NCI-H345 (cell line): Measurements from ENCODE around the gene OSBPL10.

Experiments
- DNase-seq: peaks from one replicate; lab custom pipeline; 2025; lab: John Stamatoyannopoulos, UW

The OSBPL10 gene

GRCh38 chr3:31614162-31614921 lies 366.7 kb downstream of the OSBPL10 start:
- peak; percentile 9 for DNase-seq

DNA sequence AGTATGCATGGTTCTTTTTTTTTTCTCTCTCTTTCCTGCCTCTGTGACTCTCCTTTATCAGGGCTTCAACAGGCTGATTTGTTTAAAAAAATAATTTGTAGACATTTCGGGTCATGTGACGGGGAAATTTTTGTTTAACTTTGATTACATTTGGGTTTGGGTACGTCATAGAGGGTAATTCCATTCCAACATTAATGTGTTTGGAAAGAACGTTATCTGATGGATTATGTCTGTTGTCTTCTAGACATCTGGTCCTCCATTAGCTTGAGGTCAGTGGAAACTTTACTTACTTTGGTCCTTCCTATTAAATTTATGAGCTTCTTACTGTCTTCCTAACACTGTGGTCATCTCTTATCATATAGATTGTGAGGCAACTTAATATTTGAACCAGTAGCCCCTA lies 367.4 kb downstream of the OSBPL10 start:
- DNase-seq = no peak

DNA sequence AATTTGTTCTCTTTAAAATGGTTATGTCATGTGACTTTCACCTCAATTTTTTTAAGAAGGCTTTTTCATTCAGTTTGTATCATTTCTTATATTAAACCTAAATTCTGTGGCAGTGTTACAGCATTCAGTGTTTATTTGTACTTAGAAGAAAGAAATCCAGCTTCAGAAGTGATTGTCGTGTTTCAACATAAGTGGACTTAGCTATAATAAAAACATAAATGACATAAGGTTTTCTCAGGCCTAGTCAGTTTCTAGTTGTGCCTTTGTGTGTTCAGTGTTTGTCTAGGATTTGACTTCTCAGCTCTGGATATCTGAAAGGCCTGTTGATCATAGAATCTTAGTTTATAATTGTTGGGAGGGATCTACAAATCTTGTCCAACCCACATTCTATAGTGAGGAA lies 367.9 kb downstream of the OSBPL10 start:
- DNase-seq = no peak
